Measurements from ENCODE around the gene SLC17A9. TPM values are rescaled to one million over a fixed set of nuclear protein-coding genes. Genes with fewer than 3 reads are reported as not detected.
A peak's percentile ranks its signal among the peaks of the same experiment; 100 is the strongest.

SLC17A9 gene
- 9.0 and 11.8 TPM in 2 replicates for total RNA-seq

- peak; percentile 60 for DNase-seq
Observed at GRCh38 chr20:62952373-62952967, at the start of gene SLC17A9. SLC17A9 (plus strand) TSS chr20:62952709; CDS start chr20:62952831, 122 bp downstream.

GRCh38 chr20:62902926-62903615 lies 49.4 kb upstream of the SLC17A9 start:
- no peak for DNase-seq

DNA sequence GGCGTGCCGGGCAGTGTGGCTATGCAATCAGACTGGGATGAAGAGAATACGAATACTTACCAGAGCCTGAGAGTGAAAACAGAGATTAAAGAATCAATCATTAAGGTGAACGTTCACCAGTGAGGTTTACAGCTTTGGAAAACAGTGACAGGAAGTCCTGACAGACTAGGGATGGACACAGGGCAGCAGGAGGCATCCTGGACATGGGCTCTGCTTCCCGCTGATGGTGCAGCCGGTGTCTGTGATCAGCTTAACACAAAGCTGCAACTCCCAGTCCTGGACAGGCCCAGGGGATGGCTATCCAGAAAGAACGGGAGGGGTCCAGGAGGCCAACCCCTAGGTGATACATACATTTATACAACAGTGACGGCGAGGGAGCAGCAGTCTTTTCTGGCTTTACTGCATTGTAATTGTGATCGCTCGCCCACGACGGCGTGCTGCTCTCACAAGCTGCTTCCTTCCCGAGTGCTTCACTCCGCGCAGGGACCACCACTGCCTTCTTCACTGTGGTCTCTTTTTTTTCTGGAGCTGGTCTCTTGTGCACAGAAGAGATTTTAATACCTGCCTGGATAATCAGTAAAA lies 46.9 kb upstream of the SLC17A9 start:
- no peak for DNase-seq

DNA sequence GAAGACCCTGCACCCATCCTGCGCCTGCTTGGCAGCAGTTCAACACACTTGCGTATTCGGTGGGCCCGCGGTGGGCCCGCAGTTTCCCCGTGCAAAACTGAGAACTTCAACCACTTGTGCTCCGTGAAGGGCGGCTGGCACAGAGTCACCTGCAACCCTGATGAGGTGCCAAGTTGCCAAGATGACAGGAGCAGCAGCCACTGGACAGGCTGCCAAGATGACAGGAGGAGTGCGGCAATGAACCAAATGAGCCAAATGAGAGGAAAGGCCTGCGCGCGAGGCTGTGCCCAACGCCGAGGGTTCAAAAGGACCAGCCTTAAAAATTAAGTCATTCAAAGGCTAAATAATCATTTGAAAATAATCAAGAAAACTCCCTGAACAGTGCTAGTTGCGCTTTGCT lies 46.3 kb upstream of the SLC17A9 start:
- DNase-seq = no peak

GRCh38 chr20:62906647-62907375 lies 45.7 kb upstream of the SLC17A9 start:
- DNase-seq = no peak

DNA sequence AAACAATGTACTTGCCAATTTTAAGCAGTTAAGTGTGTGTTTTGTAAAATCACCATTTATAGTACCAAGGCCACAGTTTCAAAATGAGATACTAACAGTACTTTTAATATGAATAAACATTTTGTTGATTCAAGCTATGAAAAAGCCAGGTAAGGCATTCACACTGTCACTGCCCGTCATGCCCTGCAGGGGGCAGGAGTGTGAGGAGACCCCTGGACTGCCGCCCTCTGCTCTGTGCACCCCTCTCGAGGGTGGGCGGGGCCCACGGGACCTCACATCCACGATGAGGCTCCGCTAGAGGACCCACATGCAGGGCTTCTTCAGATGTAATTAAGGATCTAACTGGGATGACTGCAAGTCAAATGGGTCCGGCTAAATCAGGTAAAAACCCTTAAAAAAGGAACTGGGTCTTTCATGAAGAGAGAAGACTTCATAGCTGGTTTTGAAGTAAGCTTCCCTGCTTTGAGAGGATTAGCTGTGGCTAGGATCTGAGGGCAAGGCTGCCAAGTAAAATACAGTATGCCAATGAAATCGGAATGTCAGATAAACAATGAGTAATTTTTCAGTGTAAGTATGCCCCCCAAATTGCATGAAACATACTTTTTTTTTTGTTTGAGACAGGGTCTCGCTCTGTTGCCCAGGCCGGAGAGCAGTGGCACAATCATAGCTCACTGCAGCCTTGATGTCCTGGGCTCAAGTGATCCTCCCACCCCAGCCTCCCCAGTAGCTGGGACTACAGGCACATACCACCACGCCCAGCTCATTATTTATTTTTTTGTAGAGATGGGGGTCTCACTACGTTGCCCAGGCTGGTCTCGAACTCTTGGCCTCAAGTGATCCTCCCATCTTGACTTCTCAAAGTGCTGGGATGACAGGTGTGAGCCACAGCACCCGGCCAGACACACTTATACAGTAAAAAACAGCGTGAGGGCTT lies 44.9 kb upstream of the SLC17A9 start:
- peak; percentile 45 for DNase-seq

DNA sequence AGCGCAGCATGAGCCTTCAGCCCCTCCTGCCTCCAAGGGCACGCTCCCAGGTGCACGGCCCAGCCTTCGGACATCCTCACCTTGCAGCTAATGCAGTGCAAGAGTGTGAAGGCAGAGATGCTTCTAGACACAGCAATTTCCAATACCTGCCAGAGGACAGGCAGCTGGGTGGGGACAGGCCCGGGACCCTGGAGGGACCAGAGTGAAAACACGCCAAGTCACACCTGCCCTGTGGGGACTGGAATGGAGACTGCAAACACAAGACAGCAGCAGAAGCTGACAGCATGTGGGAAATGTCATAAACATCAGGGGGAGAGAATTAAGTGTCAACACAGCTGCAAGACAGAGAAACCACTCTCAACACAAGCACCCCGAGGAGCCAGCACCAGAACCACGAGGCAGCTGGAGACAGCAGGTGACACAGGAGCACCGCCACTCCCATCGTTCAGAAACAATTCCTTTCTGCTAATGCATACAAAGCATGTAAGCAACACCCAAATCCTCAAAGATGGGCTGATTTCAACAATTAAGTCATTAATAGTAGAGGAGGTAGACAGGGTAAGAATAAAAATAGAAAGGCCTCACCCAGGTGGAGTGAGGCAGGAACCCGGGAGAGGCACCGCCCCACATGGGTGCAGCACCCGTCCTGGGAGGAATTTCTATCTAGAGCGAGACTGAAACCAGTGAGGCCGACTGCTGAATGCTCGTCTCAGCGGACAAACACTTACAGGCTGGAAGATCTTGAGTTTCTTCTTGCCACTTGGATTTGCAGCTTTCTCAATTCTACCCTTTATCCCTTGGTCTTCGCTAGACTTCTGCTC lies 43.3 kb upstream of the SLC17A9 start:
- no peak for DNase-seq

DNA sequence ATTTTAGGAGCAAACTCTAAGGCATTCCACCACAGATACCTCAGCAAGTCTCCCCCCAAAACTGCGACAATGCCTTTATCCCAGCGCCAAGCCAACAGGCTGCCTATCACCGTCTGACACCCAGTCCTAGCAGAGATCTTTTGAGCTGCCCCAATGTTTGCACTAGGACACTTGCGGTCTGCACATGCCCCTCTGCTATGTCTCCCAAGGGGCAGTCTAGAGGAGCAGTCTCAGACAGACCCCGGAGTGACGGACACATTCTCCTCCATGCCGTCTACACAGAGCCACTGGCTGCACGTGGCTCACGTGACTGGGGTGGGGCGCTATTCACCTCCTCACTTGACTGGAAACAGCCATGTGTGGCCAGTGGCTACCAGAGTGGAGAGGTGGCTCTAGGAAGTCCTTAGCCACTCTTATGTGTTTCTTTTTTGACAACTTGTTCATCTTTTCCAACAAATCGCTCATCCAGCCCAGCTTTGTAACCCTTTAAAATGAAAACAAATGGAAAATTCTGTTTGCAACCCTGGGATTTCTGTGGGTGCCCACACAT lies 42.2 kb upstream of the SLC17A9 start:
- no peak for DNase-seq

DNA sequence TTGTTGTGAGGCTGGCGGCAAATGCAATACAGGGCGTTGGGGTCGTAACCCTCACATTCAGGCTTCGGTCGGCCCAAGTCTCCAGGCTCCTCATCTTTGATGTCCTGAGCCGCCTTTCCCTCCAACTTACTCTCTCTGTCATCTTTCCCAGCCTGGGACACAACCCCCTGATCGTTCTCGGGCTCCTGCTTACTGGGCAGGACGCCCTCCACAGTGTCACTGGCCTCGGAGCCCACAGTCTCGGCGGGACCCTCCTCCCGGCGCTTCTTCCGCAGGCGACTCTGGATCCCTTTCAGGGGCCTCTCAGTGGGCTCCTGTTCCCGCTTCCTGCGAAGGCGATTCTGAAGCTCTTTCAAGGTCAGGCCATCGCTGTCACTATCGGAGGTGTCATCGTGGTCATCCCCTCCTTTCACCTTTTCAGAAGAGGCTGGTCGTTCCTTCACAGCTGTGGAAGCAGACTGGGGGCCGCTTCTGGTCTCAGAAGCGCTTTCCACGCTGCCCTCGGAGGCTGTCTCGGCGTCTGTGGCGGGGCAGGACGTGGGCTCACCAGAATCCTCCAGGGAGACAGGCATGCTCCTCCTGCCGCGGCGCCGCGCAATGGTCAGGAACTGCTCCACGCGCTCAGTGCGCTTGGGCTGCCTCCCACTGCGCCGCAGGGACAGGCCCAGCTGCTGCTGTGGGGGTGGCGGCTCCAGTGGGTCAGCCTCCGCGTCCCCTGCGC lies 41.6 kb upstream of the SLC17A9 start:
- DNase-seq = no peak

- no peak for DNase-seq
Observed at GRCh38 chr20:62911701-62912280, 40.7 kb upstream of the SLC17A9 start.

DNA sequence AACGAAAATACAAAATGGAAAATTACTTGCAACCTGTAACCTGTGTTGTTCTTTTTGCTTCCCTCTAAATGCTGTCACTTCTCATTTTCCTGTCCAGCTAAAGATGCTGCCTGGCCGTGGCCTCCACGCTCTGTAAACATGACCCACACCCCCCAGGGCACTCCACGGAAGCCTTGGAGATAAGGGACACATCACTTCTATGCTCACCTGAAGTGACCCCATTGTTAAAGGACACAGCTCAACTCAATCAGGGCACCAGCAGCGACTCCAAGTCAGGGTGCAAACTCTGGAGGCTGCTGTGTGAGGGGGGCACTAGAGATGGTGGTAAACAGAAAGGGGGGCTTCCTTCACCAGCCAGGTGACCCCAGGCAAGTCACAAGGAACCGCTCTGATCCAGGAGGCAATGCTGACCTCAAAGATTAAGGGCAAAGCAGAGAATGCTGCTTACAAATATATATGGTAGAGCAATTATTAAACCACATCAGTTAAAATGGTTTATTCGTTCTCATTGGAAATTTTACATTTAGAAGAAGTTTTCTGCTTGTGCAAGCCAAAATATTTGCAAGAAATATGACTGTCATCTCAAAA lies 39.4 kb upstream of the SLC17A9 start:
- DNase-seq = no peak

DNA sequence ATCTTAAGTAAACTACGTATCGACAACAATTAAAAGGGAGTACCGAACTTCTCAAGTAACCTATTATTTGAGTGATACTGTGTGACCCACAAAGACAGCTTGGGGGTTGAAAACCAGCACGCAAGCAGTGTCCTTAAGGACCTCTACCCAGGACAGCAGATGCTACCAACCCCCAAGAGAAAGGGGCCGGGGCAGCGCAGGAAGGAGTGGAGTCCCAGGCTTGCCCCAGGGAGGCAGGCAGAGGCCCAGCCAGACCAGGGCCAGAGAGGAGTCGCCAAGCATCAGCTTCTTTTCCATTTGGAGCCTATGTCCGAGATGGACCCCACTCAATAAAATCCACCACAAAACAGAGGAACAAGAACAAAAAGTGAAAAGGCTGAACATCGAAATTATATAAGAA lies 38.1 kb upstream of the SLC17A9 start:
- DNase-seq = no peak

GRCh38 chr20:62914970-62915457 lies 37.5 kb upstream of the SLC17A9 start:
- peak; percentile 77 for DNase-seq

GRCh38 chr20:62916703-62917476 lies 35.6 kb upstream of the SLC17A9 start:
- no peak for DNase-seq

DNA sequence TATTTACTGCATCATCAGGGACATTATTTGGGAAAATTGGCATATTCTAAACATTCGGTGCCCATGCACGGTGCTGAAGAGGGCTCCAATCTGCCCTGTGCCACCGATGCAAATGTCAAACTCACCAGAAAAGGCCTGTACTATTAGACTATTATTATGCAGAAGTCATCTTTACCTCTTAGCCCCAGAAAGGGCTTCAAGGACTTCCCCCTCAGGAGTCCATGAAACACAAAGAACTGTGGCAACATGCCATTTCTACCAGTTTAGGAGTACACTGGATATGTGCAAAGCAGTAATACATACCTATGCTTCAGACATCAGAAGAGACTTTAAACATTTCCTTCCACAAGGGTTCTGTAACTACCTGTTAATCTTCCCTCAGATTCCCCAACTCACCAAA lies 34.8 kb upstream of the SLC17A9 start:
- DNase-seq = no peak

- DNase-seq = no peak
Observed at GRCh38 chr20:62918147-62918546, 34.4 kb upstream of the SLC17A9 start.

DNA sequence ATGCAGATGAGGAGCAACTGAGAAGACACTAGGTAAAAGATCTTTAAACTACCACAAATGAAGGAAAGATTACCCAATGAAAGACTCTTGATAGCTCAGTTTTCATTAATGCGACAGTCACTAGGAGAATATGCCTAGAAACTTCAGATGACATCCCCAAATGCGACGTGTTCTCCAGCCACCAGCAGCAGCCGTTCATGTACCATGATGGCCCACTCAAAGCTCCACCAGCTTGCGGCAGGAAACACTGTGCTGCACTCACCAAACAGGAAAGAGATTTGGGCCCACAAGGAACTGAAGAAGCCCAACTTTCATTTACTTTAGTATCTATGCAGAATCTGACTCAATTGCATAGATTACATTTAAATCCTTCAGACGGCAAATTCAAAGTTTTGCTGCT lies 33.7 kb upstream of the SLC17A9 start:
- DNase-seq = no peak

DNA sequence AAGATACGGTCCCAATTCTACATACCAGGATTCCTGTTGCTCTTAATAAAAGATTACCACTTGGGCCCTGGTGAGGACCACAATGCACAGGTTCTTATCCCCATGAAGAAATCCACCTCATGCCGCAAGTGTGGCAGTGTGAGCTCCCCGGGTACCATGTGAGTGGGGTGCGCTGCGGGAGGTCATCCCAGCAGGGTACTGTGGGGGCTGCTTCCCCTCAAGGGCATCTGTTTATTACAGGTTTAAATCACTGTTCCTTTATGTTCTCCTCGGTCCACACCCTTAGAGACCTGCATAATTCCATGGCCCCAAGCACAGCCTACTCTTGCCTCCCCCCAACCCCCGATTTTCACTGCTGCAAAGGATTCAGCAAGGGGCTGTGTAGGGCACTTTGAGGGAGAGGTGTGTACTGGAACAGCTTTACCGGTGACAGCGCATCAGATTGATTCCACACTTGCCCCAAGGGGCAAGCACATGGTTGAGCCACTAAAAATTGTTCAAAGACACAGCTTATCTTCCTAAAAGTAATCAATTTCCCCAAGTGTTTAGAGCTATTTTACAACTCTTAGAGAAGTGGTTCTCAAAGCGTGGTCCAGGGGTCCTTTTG lies 32.4 kb upstream of the SLC17A9 start:
- DNase-seq = no peak

Measured in dermis blood vessel endothelial cell (primary cell).